Endothelial cell (in vitro differentiated cells): ENCODE results near the gene MOB3B. TPM values are rescaled to one million over a fixed set of nuclear protein-coding genes. Genes with fewer than 3 reads are reported as not detected.

ENCODE experiments used
- DNase-seq: peaks from one replicate; pipeline ENCODE4 v3.0.0; 2021; ENCODE audit warnings: low spot score
- H3K27ac Mint-ChIP-seq: one replicate; pipeline ENCODE4 v1.8.0; 2021; ENCODE audit warnings: mixed read lengths, inconsistent platforms; ENCODE audit not compliant: unreplicated experiment
- H3K27me3 Mint-ChIP-seq: one replicate; pipeline ENCODE4 v1.8.0; 2021; ENCODE audit warnings: mild to moderate bottlenecking, moderate library complexity, mixed read lengths, inconsistent platforms; ENCODE audit not compliant: unreplicated experiment
- H3K36me3 Mint-ChIP-seq: one replicate; pipeline ENCODE4 v1.8.0; 2021; ENCODE audit warnings: mild to moderate bottlenecking, low read depth, mixed read lengths, inconsistent platforms; ENCODE audit not compliant: unreplicated experiment
- H3K4me1 Mint-ChIP-seq: one replicate; pipeline ENCODE4 v1.8.0; 2021; ENCODE audit warnings: mild to moderate bottlenecking, mixed read lengths, inconsistent platforms; ENCODE audit not compliant: unreplicated experiment
- H3K4me3 Mint-ChIP-seq: one replicate; pipeline ENCODE4 v1.8.0; 2021; ENCODE audit warnings: mild to moderate bottlenecking, mixed read lengths, inconsistent platforms; ENCODE audit not compliant: unreplicated experiment
- H3K9me3 Mint-ChIP-seq: one replicate; pipeline ENCODE4 v1.8.0; 2021; ENCODE audit warnings: mixed read lengths, inconsistent platforms; ENCODE audit not compliant: unreplicated experiment
- total RNA-seq: library from RNA; stranded (reverse); fragmentation: NEBNext Ultra II Directional; extraction: Animal tissue kit (Norgen Biotek cat#: 25700); gene quantifications from one replicate; pipeline ENCODE4 v1.2.1, GENCODE V29; 2021; ENCODE audit not compliant: unreplicated experiment
- TF ChIP-seq, protein P1 (sequence below): fragments of 200-600 bp; sonication (generic); IDR thresholded peaks from one replicate; pipeline ENCODE4 v1.5.0; 2021; ENCODE audit warnings: antibody characterized with exemption; ENCODE audit not compliant: unreplicated experiment

The MOB3B gene
- total RNA-seq, 1 donor from 2014 or later, result 6.4 TPM

- Mint-ChIP-seq H3K9me3 (no peaks in the 10 kb centered on the region), H3K4me1 (peaks cover 35% of the 10 kb centered on the region), H3K27ac (no peak overlapping the region), H3K27me3 (peaks cover 4% of the 10 kb centered on the region), H3K36me3 (no peaks in the 10 kb centered on the region), H3K4me3 (no peak overlapping the region)
- TF ChIP-seq, protein P1, sequence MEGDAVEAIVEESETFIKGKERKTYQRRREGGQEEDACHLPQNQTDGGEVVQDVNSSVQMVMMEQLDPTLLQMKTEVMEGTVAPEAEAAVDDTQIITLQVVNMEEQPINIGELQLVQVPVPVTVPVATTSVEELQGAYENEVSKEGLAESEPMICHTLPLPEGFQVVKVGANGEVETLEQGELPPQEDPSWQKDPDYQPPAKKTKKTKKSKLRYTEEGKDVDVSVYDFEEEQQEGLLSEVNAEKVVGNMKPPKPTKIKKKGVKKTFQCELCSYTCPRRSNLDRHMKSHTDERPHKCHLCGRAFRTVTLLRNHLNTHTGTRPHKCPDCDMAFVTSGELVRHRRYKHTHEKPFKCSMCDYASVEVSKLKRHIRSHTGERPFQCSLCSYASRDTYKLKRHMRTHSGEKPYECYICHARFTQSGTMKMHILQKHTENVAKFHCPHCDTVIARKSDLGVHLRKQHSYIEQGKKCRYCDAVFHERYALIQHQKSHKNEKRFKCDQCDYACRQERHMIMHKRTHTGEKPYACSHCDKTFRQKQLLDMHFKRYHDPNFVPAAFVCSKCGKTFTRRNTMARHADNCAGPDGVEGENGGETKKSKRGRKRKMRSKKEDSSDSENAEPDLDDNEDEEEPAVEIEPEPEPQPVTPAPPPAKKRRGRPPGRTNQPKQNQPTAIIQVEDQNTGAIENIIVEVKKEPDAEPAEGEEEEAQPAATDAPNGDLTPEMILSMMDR, result no peak
- no peak for DNase-seq
These were observed 102.9 kb downstream of the MOB3B start for GRCh38 chr9:27426511-27427271.

DNA sequence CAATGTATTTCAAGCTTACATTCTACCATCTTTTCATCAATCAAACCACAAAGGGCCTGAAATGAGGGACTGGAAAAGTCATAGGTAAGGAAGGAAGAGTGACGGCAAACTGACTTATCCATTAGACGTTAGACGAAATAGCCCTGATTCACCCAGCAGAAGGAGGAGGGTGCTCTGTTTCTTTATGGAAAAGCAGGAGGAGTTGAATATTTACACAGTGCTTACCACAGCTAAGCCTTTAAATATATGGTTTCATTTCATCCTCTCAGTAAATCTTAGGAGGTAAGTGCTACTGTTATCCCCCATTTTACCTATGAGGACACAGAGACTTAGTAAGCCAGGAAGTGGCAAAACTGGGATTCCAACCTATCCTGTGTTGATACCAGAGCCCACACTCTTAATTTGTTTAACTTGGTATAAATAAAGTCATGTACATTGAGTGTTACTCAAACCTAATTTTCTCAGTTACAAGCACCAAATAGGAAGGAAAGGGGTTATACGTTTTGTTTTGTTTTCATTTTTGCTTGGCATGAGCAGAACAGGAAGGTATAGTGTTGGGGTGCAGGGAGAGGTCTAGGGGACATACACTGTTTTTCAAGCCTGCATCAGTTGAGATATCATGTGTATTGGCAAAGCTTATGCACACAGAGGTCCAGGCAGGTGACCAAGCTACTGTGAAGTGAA, 103.6 kb downstream of the MOB3B start:
- no peak for DNase-seq
- Mint-ChIP-seq H3K36me3 (no peaks in the 10 kb centered on the region), H3K4me1 (peaks cover 29% of the 10 kb centered on the region), H3K4me3 (no peak overlapping the region), H3K27me3 (peaks cover 4% of the 10 kb centered on the region), H3K9me3 (no peaks in the 10 kb centered on the region), H3K27ac (no peak overlapping the region)
- TF ChIP-seq, protein P1, result no peak

- TF ChIP-seq, protein P1, result no peak
- H3K9me3 Mint-ChIP-seq, result no peaks in the 10 kb centered on the region
- no peaks in the 10 kb centered on the region for H3K36me3 Mint-ChIP-seq
- DNase-seq, result no peak
- H3K4me3 Mint-ChIP-seq, result no peak overlapping the region
- H3K27me3 Mint-ChIP-seq, result peaks cover 7% of the 10 kb centered on the region
- no peak overlapping the region for H3K27ac Mint-ChIP-seq
- peaks cover 15% of the 10 kb centered on the region for H3K4me1 Mint-ChIP-seq
These were observed 105.5 kb downstream of the MOB3B start for GRCh38 chr9:27423915-27424710.

- H3K9me3 Mint-ChIP-seq, result no peaks in the 10 kb centered on the region
- peaks cover 3% of the 10 kb centered on the region for H3K4me1 Mint-ChIP-seq
- DNase-seq, result no peak
- no peak overlapping the region for H3K27ac Mint-ChIP-seq
- no peak overlapping the region for H3K4me3 Mint-ChIP-seq
- no peaks in the 10 kb centered on the region for H3K36me3 Mint-ChIP-seq
- TF ChIP-seq, protein P1, result no peak
- peaks cover 5% of the 10 kb centered on the region for H3K27me3 Mint-ChIP-seq
These were observed 107.3 kb downstream of the MOB3B start for GRCh38 chr9:27422279-27422834.
